A549 (cell line): ENCODE data around the gene DVL1.

Experiments used
- JUN ChIP-seq, 2 experiments: fragments of >200 bp; sonication (Bioruptor Twin); formaldehyde crosslinking; IDR thresholded peaks; 2 replicates in 1 of 2; 3 replicates in 1 of 2; pipeline ENCODE4 v1.6.1; 2016 to 2017
- RARB ChIP-seq: fragments of 250-450 bp; sonication (Bioruptor Pico); IDR thresholded peaks from 2 replicates; pipeline ENCODE4 v1.8.0; 2021; ENCODE audit warnings: mild to moderate bottlenecking, moderate library complexity
- TF ChIP-seq, protein P1 (sequence below): IDR thresholded peaks from 2 replicates; pipeline ENCODE4 v1.6.1; 2012; ENCODE audit warnings: low read depth, borderline replicate concordance
- TF ChIP-seq, protein P2 (sequence below): fragments of >200 bp; sonication (Bioruptor Twin); formaldehyde crosslinking; IDR thresholded peaks from 3 replicates; pipeline ENCODE4 v1.5.1; 2016
- TF ChIP-seq, protein P3 (sequence below): IDR thresholded peaks from 2 replicates; pipeline ENCODE4 v1.6.1; 2012

DNA sequence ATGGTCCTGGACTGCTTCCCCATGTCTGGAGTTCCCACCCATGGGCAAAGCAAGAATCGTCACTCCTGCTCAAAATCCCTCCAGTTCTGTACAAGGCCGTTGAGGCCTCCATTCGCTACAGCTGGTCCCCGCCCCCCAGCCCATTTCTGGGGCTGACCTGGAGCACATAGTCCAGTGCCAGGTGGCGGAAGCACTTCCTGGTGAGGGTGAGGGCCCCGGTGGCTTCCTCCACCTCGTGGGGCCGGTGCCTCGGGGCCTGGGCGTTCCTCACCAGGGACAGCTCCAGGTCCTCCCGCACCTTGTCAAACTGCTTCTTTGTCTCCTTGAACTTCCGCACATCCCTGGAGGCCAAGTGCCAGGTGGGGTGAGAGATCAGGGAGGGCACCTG is 48.9 kb downstream of the DVL1 start:
- TF ChIP-seq, protein P1, sequence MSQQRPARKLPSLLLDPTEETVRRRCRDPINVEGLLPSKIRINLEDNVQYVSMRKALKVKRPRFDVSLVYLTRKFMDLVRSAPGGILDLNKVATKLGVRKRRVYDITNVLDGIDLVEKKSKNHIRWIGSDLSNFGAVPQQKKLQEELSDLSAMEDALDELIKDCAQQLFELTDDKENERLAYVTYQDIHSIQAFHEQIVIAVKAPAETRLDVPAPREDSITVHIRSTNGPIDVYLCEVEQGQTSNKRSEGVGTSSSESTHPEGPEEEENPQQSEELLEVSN: no peak
- no peak for TF ChIP-seq RARB
- TF ChIP-seq JUN (IDR thresholded peaks at IDR 0.05): no peak
- TF ChIP-seq, protein P2, sequence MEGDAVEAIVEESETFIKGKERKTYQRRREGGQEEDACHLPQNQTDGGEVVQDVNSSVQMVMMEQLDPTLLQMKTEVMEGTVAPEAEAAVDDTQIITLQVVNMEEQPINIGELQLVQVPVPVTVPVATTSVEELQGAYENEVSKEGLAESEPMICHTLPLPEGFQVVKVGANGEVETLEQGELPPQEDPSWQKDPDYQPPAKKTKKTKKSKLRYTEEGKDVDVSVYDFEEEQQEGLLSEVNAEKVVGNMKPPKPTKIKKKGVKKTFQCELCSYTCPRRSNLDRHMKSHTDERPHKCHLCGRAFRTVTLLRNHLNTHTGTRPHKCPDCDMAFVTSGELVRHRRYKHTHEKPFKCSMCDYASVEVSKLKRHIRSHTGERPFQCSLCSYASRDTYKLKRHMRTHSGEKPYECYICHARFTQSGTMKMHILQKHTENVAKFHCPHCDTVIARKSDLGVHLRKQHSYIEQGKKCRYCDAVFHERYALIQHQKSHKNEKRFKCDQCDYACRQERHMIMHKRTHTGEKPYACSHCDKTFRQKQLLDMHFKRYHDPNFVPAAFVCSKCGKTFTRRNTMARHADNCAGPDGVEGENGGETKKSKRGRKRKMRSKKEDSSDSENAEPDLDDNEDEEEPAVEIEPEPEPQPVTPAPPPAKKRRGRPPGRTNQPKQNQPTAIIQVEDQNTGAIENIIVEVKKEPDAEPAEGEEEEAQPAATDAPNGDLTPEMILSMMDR: no peak
- TF ChIP-seq, protein P3, sequence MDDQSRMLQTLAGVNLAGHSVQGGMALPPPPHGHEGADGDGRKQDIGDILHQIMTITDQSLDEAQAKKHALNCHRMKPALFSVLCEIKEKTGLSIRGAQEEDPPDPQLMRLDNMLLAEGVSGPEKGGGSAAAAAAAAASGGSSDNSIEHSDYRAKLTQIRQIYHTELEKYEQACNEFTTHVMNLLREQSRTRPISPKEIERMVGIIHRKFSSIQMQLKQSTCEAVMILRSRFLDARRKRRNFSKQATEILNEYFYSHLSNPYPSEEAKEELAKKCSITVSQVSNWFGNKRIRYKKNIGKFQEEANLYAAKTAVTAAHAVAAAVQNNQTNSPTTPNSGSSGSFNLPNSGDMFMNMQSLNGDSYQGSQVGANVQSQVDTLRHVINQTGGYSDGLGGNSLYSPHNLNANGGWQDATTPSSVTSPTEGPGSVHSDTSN: no peak
